ENCODE measurements around the gene KRTAP10-9. TPM values are rescaled to one million over a fixed set of nuclear protein-coding genes. Genes with fewer than 3 reads are reported as not detected.
A peak's percentile ranks its signal among the peaks of the same experiment; 100 is the strongest.
"Not testable (repeated sequence)": the region's sequence is repeated elsewhere in the genome, so short reads cannot be mapped to it uniquely, and the experiment has no call there.

KRTAP10-9 gene
- total and polyA plus RNA-seq, 11 donors = not detected

DNA sequence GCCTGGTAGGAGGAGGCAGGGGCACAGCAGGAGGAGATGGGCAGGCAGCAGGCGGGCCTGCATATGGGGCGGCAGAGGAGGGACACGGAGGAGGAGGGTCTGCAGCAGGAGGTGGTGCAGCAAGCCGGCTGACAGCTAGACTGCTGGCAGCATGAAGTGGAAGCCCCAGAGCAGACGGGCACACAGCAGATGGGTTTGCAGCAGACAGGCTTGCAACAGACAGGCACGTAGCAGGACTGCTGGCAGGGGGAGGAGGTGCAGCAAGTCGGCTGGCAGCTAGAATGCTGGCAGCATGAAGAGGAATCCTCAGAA, 47.1 kb upstream of the KRTAP10-9 start:
- DNase-seq (no peak), ATAC-seq (no peak)
- WGBS, 4 donors = 61 to 71% (median 65%) methylated on average over 7 of the region's 7 CpGs
- peaks cover 0 to 37% (median 12%) of the 10 kb centered on the region in 12 donors for H3K9me3 ChIP-seq
- no peaks in the 10 kb centered on the region for H3K36me3 ChIP-seq
- TF ChIP-seq, protein P1, sequence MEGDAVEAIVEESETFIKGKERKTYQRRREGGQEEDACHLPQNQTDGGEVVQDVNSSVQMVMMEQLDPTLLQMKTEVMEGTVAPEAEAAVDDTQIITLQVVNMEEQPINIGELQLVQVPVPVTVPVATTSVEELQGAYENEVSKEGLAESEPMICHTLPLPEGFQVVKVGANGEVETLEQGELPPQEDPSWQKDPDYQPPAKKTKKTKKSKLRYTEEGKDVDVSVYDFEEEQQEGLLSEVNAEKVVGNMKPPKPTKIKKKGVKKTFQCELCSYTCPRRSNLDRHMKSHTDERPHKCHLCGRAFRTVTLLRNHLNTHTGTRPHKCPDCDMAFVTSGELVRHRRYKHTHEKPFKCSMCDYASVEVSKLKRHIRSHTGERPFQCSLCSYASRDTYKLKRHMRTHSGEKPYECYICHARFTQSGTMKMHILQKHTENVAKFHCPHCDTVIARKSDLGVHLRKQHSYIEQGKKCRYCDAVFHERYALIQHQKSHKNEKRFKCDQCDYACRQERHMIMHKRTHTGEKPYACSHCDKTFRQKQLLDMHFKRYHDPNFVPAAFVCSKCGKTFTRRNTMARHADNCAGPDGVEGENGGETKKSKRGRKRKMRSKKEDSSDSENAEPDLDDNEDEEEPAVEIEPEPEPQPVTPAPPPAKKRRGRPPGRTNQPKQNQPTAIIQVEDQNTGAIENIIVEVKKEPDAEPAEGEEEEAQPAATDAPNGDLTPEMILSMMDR (IDR thresholded peaks at IDR 0.05) = no peak
- TF ChIP-seq POLR2A (IDR thresholded peaks at IDR 0.05) = no peak
- H3K27me3 ChIP-seq = peaks cover 0 to 18% (median 0%) of the 10 kb centered on the region in 9 donors
- no peak overlapping the region for H3K4me3 ChIP-seq
- no peak overlapping the region for H3K27ac ChIP-seq
- H3K4me1 ChIP-seq = no peaks in the 10 kb centered on the region
- intact Hi-C loops (cut with DNase I) = no loop called here

DNA sequence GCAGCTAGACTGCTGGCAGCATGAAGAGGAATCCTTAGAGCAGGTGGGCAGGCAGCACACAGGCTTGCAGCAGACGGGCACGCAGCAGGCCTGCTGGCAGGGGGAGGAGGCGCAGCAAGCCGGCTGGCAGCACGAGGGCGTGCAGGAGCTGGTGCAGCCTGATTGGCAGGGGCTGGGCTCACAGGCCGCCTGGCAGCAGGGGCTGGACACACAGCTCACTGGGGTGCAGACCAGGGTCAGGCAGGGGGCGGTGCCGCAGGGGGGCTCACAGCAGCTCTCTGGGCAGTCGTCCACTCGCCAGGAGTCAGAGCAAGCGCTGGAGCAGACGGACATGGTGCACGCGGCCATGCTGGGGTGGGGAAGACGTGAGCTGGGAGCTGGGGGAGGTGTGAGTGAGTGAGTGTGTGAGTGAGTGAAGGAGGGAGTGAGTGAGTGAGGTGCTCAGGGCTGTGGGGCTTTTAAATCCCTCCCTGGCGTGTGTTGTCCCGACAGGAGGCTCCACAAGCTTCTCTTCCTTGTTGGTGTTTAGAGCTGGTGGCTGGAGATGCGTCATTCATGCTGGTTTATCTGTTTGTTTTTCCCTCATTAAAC, 46.6 kb upstream of the KRTAP10-9 start, which contains the start of gene KRTAP10-5:
Gene KRTAP10-5 (minus strand): TSS at position 374 of the 591 bp plus-strand sequence. CDS start 26 bp downstream, at position 348.
- H3K9me3 ChIP-seq = peaks cover 0 to 37% (median 12%) of the 10 kb centered on the region in 12 donors
- H3K4me3 ChIP-seq; H3K27ac ChIP-seq; H3K4me1 ChIP-seq; DNase-seq; H3K36me3 ChIP-seq; intact Hi-C loops (cut with DNase I): not testable (repeated sequence)
- ATAC-seq = peak in 2 of 4 donors; percentile 53 to 58
- TF ChIP-seq, protein P1 (IDR thresholded peaks at IDR 0.05) = peak in 1 of 12 donors; percentile 13
- 35 to 52% (median 45%) methylated on average over 8 to 19 of the region's 19 CpGs for WGBS, 4 donors
- peaks cover 0 to 16% (median 0%) of the 10 kb centered on the region in 9 donors for H3K27me3 ChIP-seq

DNA sequence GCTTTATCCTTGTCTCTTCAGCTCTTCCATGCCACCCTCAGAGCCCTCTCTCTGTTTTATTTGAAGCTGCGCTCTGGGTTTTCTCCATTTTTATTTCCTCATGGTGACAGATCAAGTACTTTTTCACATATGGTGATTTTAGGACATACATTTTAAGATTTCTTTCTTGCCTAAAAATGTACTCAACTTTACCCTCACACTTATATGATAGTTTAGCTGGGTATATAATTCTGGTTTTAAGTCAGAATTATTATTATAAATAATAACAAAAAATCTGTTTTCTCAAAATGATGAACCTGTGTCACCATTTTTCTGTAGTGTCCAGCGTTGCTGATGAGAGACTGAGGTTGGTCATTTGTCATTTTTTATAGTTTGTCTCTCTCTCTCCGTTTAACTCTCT, 45.7 kb upstream of the KRTAP10-9 start:
- H3K4me1 ChIP-seq = no peaks in the 10 kb centered on the region
- TF ChIP-seq, protein P1 (IDR thresholded peaks at IDR 0.05) = no peak
- no peak for TF ChIP-seq POLR2A (IDR thresholded peaks at IDR 0.05)
- H3K36me3 ChIP-seq = no peaks in the 10 kb centered on the region
- DNase-seq (no peak), ATAC-seq (no peak)
- WGBS, 4 donors = 79 to 86% (median 81%) methylated on average over 3 of the region's 3 CpGs
- no peak overlapping the region for H3K4me3 ChIP-seq
- intact Hi-C loops (cut with DNase I) = no loop called here
- no peak overlapping the region for H3K27ac ChIP-seq
- peaks cover 0 to 40% (median 12%) of the 10 kb centered on the region in 12 donors for H3K9me3 ChIP-seq
- H3K27me3 ChIP-seq = peaks cover 0 to 23% (median 0%) of the 10 kb centered on the region in 9 donors

DNA sequence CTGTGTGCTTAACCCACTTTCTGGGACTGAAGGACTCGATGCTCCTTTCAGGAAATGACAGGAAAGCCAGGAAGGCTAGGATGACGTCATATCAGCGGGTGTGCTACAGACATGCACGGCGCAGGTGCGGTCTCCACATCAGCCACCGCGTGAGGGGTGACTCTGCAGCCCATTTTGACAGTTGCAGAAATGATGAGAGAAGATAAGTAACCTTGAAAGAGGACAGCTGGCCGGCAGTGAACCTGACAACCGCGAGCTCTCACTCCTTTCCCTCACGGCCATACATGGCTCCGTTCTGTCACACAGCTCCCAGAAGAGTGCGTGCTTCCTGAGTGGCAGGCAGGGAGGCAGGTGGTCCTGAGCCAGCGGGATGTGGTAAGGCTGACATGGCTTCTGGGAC, 44.8 kb upstream of the KRTAP10-9 start:
- ATAC-seq (no peak), DNase-seq (no peak)
- H3K27me3 ChIP-seq = peaks cover 0 to 29% (median 0%) of the 10 kb centered on the region in 9 donors
- H3K36me3 ChIP-seq = no peaks in the 10 kb centered on the region
- no peak overlapping the region for H3K4me3 ChIP-seq
- no peaks in the 10 kb centered on the region for H3K4me1 ChIP-seq
- TF ChIP-seq POLR2A (IDR thresholded peaks at IDR 0.05) = no peak
- TF ChIP-seq, protein P1 (IDR thresholded peaks at IDR 0.05) = no peak
- H3K27ac ChIP-seq = no peak overlapping the region
- intact Hi-C loops (cut with DNase I) = no loop called here
- peaks cover 0 to 33% (median 10%) of the 10 kb centered on the region in 12 donors for H3K9me3 ChIP-seq
- 56 to 72% (median 66%) methylated on average over 15 of the region's 15 CpGs for WGBS, 4 donors

All from heart left ventricle (tissue), 16 donors.